Stomach (tissue), 9 donors: ENCODE measurements around the gene EDNRB. TPM values are rescaled to one million over a fixed set of nuclear protein-coding genes. Genes with fewer than 3 reads are reported as not detected.

Experiments
- DNase-seq, 2 donors: peaks; one replicate each; pipeline versions ENCODE4 v3.0.0 to v3.0.0-alpha.2; 2013 to 2019
- H3K27ac ChIP-seq, 5 donors: fragments of 200-600 bp in 4 of 5; sonication (generic) in 4 of 5; one replicate each; pipeline ENCODE4 v1.5.1; 2013 to 2019; ENCODE audit warnings: mild to moderate bottlenecking in 1 of 5, moderate library complexity in 1 of 5
- H3K27me3 ChIP-seq, 3 donors: fragments of 200-600 bp; sonication (generic); one replicate each; pipeline ENCODE4 v1.5.1; 2017 to 2019; ENCODE audit warnings: mixed run types in 1 of 3
- H3K36me3 ChIP-seq, 4 donors: fragments of 200-600 bp; sonication (generic); 1 replicate in 3 of 4; 2 replicates in 1 of 4; pipeline ENCODE4 v1.5.1; 2016 to 2019
- H3K4me1 ChIP-seq, 4 donors: fragments of 200-600 bp; sonication (generic); one replicate each; pipeline ENCODE4 v1.5.1; 2016 to 2019
- H3K4me3 ChIP-seq, 4 donors: fragments of 200-600 bp; sonication (generic) in 3 of 4; one replicate each; pipeline ENCODE4 v1.5.1; 2016 to 2019; ENCODE audit warnings: mild to moderate bottlenecking in 1 of 4
- H3K9me3 ChIP-seq, 4 donors: fragments of 200-600 bp; sonication (generic); one replicate each; pipeline ENCODE4 v1.5.1; 2016 to 2019
- CTCF ChIP-seq, 7 experiments: fragments of 450-650 bp in 4 of 7; fragments of 200-600 bp in 3 of 7; sonication (generic) in 3 of 7; IDR thresholded peaks; one replicate each; pipeline ENCODE4 v1.5.1; 2016 to 2019; ENCODE audit warnings: antibody characterized with exemption in 7 of 7, control low read depth in 2 of 7, mild to moderate bottlenecking in 1 of 7
- EP300 ChIP-seq: sonication (generic); formaldehyde crosslinking; IDR thresholded peaks from one replicate; pipeline ENCODE4 v1.6.1; 2017; ENCODE audit warnings: antibody characterized with exemption
- POLR2A ChIP-seq, 4 donors: fragments of 450-650 bp; IDR thresholded peaks; one replicate each; pipeline ENCODE4 v1.6.1; 2016; ENCODE audit warnings: antibody characterized with exemption in 4 of 4, control low read depth in 2 of 4, mild to moderate bottlenecking in 1 of 4, moderate library complexity in 1 of 4
- POLR2AphosphoS5 ChIP-seq, 3 donors: sonication (generic); formaldehyde crosslinking; IDR thresholded peaks; one replicate each; pipeline ENCODE4 v1.6.1; 2016; ENCODE audit warnings: antibody characterized with exemption in 3 of 3
- WGBS, 5 donors: extraction: QIAGEN DNeasy Blood & Tissue Kit in 3 of 5; methylation state at CpG; one replicate each; pipeline versions ENCODE4 v1.1.5 to v1.1.7; 2013 to 2018; 5-methylcytosine and 5-hydroxymethylcytosine counted together
- intact Hi-C: fragments of 100-400 bp; cut with DNase I; formaldehyde crosslinking; loops from one replicate; pipeline ENCODE4 v1.15.1; 2023; ENCODE audit warnings: low total_unique reads
- polyA plus RNA-seq, 3 donors: library from polyadenylated mRNA; stranded (reverse); fragments of 200-250 nt; gene quantifications; one replicate each; pipeline ENCODE4 v1.2.3, GENCODE V29; 2013
- total RNA-seq, 5 donors: library from RNA; depleted of rRNA; stranded (reverse); fragments of >200 nt; gene quantifications; one replicate each; pipeline versions ENCODE4 v1.1.0 to v1.2.3, GENCODE V29; 2014 to 2016
- donor health status: healthy with polysubstance abuse.
- donor health status: Bipolar disorder and iron deficiency.
- donor health status: healthy.

The EDNRB gene
- total and polyA plus RNA-seq, 8 donors, result 2.3 to 72.1 (median 13.7) TPM

- TF ChIP-seq EP300 (no peak), CTCF (IDR thresholded peaks at IDR 0.05) (no peak), POLR2AphosphoS5 (IDR thresholded peaks at IDR 0.05) (no peak), POLR2A (IDR thresholded peaks at IDR 0.05) (no peak)
- Histone ChIP-seq H3K27me3 (no peaks in the 10 kb centered on the region), H3K36me3 (no peaks in the 10 kb centered on the region), H3K4me1 (no peaks in the 10 kb centered on the region), H3K9me3 (no peaks in the 10 kb centered on the region), H3K4me3 (no peak overlapping the region), H3K27ac (no peak overlapping the region)
- intact Hi-C loops, result no loop called here
- no peak for DNase-seq
- 60 to 72% (median 70%) methylated on average over 3 of the region's 3 CpGs for WGBS, 5 donors
Measured at GRCh38 chr13:77865622-77866021, 53.0 kb downstream of the EDNRB start.

- WGBS, 5 donors, result 42 to 51% (median 47%) methylated on average over 3 of the region's 3 CpGs
- no peaks in the 10 kb centered on the region for H3K27me3 ChIP-seq
- TF ChIP-seq POLR2A (IDR thresholded peaks at IDR 0.05) (no peak), POLR2AphosphoS5 (IDR thresholded peaks at IDR 0.05) (no peak), CTCF (IDR thresholded peaks at IDR 0.05) (no peak), EP300 (no peak)
- intact Hi-C loops, result no loop called here
- DNase-seq, result no peak
- H3K4me1 ChIP-seq, result no peaks in the 10 kb centered on the region
- H3K4me3 ChIP-seq, result no peak overlapping the region
- H3K36me3 ChIP-seq, result no peaks in the 10 kb centered on the region
- no peak overlapping the region for H3K27ac ChIP-seq
- no peaks in the 10 kb centered on the region for H3K9me3 ChIP-seq
Measured at GRCh38 chr13:77863144-77863543, 55.5 kb downstream of the EDNRB start.

- Histone ChIP-seq H3K4me3 (no peak overlapping the region), H3K9me3 (no peaks in the 10 kb centered on the region), H3K4me1 (no peaks in the 10 kb centered on the region), H3K27ac (peak overlapping the region in 3 of 5 donors; percentile 43 to 72 (median 59)), H3K27me3 (no peaks in the 10 kb centered on the region), H3K36me3 (no peaks in the 10 kb centered on the region)
- intact Hi-C loops, result no loop called here
- WGBS, 5 donors, result 38 to 68% (median 59%) methylated on average over 3 of the region's 3 CpGs
- no peak for DNase-seq
- TF ChIP-seq POLR2A (IDR thresholded peaks at IDR 0.05) (no peak), EP300 (no peak), CTCF (IDR thresholded peaks at IDR 0.05) (no peak), POLR2AphosphoS5 (IDR thresholded peaks at IDR 0.05) (no peak)
Measured at GRCh38 chr13:77861741-77862140, 56.9 kb downstream of the EDNRB start.

GRCh38 chr13:77860507-77860981, 58.1 kb downstream of the EDNRB start:
- no peaks in the 10 kb centered on the region for H3K27me3 ChIP-seq
- intact Hi-C loops, result no loop called here
- peak overlapping the region in 4 of 5 donors; percentile 53 to 72 (median 61) for H3K27ac ChIP-seq
- no peaks in the 10 kb centered on the region for H3K4me1 ChIP-seq
- no peaks in the 10 kb centered on the region for H3K9me3 ChIP-seq
- peak in 1 of 2 donors; percentile 46 for DNase-seq
- no peak overlapping the region for H3K4me3 ChIP-seq
- 60 to 82% (median 68%) methylated on average over 1 of the region's 1 CpG for WGBS, 5 donors
- no peaks in the 10 kb centered on the region for H3K36me3 ChIP-seq
- peak in 2 of 3 donors; percentile 24 to 51 for TF ChIP-seq POLR2AphosphoS5 (IDR thresholded peaks at IDR 0.05)
- TF ChIP-seq CTCF (IDR thresholded peaks at IDR 0.05), result no peak
- no peak for TF ChIP-seq EP300
